ENCODE data around the gene SIRPD.
"Not testable (repeated sequence)": the region's sequence is repeated elsewhere in the genome, so short reads cannot be mapped to it uniquely, and the experiment has no call there.

The SIRPD gene

GRCh38 chr20:1557605-1558004 is at the start of gene SIRPD:
Gene SIRPD, minus strand, starts transcription at chr20:1557705. Its CDS starts 52 bp downstream, at chr20:1557653.
- DNase-seq (ENCODE audit: low spot score): no peak

- no peak for DNase-seq (ENCODE audit: low spot score)
Observed at GRCh38 chr20:1600736-1601135, 43.2 kb upstream of the SIRPD start.

- DNase-seq (ENCODE audit: low spot score): no peak
Observed at GRCh38 chr20:1595333-1595732, 37.8 kb upstream of the SIRPD start.

- DNase-seq (ENCODE audit: low spot score): no peak
Observed at GRCh38 chr20:1588533-1589460, 31.3 kb upstream of the SIRPD start.

GRCh38 chr20:1587781-1588532 is 30.5 kb upstream of the SIRPD start:
- DNase-seq (ENCODE audit: low spot score): no peak

GRCh38 chr20:1579488-1579887 is 22.0 kb upstream of the SIRPD start:
- DNase-seq (ENCODE audit: low spot score): no peak

- peak; percentile 1 for DNase-seq (ENCODE audit: low spot score)
Observed at GRCh38 chr20:1577906-1578305, 20.4 kb upstream of the SIRPD start.

GRCh38 chr20:1577313-1577712 is 19.8 kb upstream of the SIRPD start:
- DNase-seq (ENCODE audit: low spot score): peak; percentile 0

- DNase-seq (ENCODE audit: low spot score): no peak
Observed at GRCh38 chr20:1576641-1577040, 19.1 kb upstream of the SIRPD start.

- not testable (repeated sequence) for DNase-seq (ENCODE audit: low spot score)
Observed at GRCh38 chr20:1576003-1576402, 18.5 kb upstream of the SIRPD start.

GRCh38 chr20:1571583-1571982 is 14.1 kb upstream of the SIRPD start:
- not testable (repeated sequence) for DNase-seq (ENCODE audit: low spot score)

GRCh38 chr20:1569415-1569881 is 11.9 kb upstream of the SIRPD start:
- DNase-seq (ENCODE audit: low spot score): no peak

GRCh38 chr20:1568163-1568490 is 10.6 kb upstream of the SIRPD start:
- no peak for DNase-seq (ENCODE audit: low spot score)

GRCh38 chr20:1567392-1568162 is 10.1 kb upstream of the SIRPD start:
- no peak for DNase-seq (ENCODE audit: low spot score)

GRCh38 chr20:1566701-1567100 is 9.2 kb upstream of the SIRPD start:
- no peak for DNase-seq (ENCODE audit: low spot score)

- DNase-seq (ENCODE audit: low spot score): no peak
Observed at GRCh38 chr20:1565461-1565860, 8.0 kb upstream of the SIRPD start.

- DNase-seq (ENCODE audit: low spot score): no peak
Observed at GRCh38 chr20:1563598-1563997, 6.1 kb upstream of the SIRPD start.

- DNase-seq (ENCODE audit: low spot score): no peak
Observed at GRCh38 chr20:1562622-1563021, 5.1 kb upstream of the SIRPD start.

- DNase-seq (ENCODE audit: low spot score): no peak
Observed at GRCh38 chr20:1561350-1561749, 3.8 kb upstream of the SIRPD start.

GRCh38 chr20:1555952-1556351 is 1.6 kb downstream of the SIRPD start:
- DNase-seq (ENCODE audit: low spot score): no peak

- no peak for DNase-seq (ENCODE audit: low spot score)
Observed at GRCh38 chr20:1539816-1540419, 17.6 kb downstream of the SIRPD start.

- DNase-seq (ENCODE audit: low spot score): no peak
Observed at GRCh38 chr20:1538655-1539054, 18.9 kb downstream of the SIRPD start.
